GM18502 (cell line): Measurements from ENCODE around the gene ZNF783.
"Not testable (repeated sequence)": the region's sequence is repeated elsewhere in the genome, so short reads cannot be mapped to it uniquely, and the experiment has no call there.

Experiments used
- ATAC-seq: cut with Tn5 transposase; IDR thresholded peaks from one replicate; pipeline ENCODE4 v1.9.1; 2021; ENCODE audit warnings: mild to moderate bottlenecking; ENCODE audit not compliant: unreplicated experiment, poor library complexity

The ZNF783 gene

GRCh38 chr7:149295481-149295850 is 33.5 kb downstream of the ZNF783 start:
- no peak for ATAC-seq

DNA sequence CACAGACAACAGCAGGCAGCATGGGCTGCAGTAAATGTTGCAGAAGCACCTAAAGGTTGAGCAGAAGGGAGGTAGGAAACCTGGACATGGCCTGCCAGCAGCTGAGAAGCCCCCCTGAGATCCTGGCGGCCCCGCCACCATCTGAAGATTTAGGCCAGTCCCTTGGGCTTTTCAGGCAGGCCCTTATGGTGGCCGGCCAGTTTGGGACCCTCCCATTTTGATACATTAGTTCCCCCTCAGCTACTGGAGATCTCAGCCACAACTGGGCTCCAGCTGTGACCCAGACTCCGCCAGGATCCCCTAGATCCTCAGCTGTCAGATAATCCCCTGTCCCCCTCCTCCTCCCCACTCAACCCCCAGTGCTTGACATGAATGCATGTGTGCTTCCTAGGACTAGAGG is 34.4 kb downstream of the ZNF783 start:
- no peak for ATAC-seq

- no peak for ATAC-seq
Observed at GRCh38 chr7:149297034-149297755, 35.2 kb downstream of the ZNF783 start.

DNA sequence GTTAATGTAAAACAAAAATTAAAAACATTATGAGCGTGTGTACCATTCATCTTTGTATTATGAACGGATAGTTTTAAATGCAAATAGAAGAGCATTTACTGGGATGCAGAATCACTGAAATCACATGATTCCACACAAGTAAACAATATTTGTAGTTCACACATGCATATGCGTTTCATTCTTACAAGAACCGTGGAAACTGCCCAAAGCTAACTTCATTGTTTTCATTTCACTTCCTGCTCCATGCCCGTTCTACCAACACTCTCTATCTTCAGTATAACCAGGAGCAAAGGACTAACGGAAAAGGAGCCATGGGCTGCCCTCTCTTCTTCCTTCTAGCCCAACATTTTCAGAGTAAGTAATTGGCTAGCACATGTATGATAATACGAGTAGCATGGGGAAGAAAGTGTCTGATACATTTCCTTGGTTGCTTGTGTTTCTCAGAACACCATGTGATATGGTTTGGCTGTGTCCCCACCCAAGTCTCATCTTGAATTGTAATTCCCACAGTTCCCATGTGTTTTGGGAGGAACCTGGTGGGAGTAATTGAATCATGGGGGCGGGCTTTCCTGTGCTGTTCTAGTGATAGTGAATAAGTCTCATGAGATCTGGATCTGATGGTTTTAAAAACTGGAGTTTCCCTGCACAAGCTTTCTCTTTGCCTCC is 38.8 kb downstream of the ZNF783 start:
- ATAC-seq = no peak

DNA sequence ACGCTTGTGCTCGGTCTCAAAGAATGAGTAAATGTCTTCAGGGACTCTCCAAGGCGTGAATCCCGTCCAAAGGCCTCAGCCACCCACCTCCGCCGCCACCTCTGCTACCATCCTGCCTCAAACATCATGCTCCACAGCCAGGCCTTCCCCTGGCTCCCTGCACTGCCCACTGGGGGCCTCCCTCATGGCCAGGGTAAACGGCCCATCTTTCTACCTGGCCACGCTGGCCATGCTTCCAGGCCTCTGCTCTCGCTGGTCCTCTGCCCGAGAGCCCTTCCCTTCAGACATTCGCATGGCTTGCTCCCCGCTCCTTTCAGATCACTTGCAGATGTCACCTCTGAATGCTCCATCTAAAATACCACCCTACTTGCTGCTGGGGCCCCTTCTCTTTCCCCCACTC is 40.2 kb downstream of the ZNF783 start:
- ATAC-seq = no peak

DNA sequence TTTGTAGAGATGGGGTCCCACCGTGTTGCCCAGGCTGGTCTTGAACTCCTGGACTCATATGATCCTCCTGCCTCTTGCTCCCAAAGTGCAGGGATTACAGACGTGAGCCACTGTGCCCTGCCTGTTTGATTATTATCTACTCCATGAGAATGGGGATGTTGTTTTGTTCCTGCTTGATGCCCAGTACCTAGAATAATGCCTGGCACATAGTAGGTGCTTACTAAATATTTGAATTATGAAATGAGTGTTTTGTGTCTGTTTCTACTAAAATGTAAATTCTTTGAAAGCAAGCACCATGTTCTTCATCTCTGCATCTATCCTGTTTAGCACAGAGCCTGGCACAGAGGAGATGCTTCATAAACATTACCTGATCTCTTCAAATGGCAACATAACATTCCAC is 40.9 kb downstream of the ZNF783 start:
- no peak for ATAC-seq

DNA sequence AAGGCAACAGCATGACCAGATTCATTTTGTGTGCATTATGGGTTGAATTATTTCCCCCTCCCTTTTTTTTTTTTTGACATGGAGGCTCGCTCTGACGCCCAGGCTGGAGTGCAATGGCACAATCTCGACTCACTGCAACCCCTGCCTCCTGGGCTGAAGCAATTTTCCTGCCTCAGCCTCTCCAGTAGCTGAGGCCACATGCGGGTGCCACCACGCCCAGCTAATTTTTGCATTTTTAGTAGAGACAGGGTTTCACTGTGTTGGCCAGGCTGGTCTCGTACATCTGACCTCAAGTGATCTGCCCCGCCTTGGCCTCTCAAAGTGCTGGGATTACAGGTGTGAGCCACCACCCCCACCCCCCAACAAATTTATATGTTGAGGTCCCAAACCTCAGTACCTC is 42.0 kb downstream of the ZNF783 start:
- no peak for ATAC-seq

DNA sequence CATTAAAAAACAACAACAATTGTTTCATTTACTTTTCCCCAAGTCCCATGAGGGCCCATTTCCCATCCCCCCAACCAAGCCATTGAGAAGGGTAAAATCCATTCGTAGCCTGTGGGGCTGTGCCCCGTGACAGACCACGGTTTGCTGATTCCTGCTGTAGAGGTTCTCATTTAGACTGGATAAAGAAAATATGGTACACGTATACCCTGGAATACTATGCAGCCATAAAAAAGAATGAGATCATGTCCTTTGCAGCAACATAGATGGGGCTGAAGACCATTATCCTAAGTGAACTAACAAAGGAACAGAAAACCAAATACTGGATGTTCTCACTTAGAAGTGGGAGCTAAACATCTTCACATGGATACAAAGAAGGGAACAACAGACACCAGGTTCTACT is 44.9 kb downstream of the ZNF783 start:
- no peak for ATAC-seq

DNA sequence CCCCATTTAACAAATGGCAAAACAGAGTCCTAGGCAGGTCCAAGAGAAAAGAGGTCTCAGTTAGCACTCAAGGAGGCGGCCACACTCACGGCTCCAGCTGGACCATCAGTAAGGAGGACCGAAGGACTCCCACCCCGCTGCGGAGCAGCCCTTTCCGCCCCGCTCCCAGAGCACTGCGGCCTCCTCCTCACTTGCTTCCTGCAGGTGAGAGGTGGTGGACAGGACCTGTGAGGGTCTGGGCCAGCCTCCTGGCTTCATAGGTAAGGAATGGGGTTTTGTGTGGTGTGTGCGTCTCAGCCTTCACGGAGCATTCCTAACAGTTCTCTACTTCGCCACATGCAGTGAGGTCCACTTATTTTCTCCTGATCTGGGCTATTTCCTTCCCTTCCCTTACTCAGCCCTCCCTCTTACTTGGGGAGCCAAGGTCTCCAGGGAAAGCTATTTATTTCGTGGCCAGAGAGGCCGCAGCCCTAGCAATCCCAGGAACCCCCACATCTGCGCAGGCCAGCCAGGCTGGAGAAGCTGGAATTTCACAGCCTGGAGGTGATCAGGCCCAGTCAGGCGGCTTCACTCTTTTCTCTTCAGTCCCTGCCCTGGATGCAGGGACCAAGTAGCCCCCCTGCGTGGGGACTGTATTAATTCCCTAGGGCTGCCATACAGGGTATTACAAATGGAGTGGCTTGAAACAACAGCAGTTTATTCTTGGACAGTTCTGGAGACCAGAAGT is 45.9 kb downstream of the ZNF783 start:
- ATAC-seq = no peak

GRCh38 chr7:149310113-149310836 is 48.3 kb downstream of the ZNF783 start:
- ATAC-seq = peak; percentile 73

- ATAC-seq = no peak
Observed at GRCh38 chr7:149310990-149311573, 49.1 kb downstream of the ZNF783 start.

DNA sequence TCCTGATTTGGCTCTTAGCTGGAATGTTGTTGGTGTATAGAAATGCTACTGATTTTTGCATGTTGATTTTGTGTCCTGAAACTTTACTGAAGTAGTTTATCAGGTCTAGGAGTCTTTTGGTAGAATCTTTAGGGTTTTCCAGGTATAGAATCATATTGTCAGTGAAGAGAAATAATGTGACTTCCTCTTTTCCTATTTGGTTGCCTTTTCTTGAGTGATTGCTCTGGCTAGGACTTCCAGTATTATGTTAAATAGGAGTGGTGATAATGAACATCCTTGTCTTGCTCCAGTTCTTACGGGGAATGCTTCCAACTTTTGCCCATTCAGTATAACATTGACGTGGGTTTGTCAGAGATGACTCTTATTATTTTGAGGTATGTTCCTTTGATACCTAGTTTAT is 52.0 kb downstream of the ZNF783 start:
- no peak for ATAC-seq

DNA sequence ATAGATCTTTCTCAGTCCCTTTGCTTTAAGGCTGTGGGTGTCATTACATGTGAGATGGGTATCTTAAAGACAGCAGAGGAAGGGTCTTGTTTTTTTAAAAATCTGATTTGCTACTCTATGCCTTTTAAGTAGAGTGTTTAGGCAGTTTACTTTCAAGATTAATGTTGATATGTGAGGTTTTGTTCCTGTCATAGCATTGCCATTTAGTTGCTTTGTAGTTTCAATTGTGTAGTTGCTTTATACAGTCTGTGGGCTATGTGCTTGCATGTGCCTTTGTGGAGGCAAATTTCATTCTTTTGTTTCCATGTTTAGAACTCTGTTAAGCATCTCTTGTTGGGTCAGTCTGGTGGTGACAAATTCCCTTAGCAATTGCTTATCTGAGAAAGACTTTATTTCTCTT is 54.6 kb downstream of the ZNF783 start:
- ATAC-seq = no peak

- no peak for ATAC-seq
Observed at GRCh38 chr7:149317496-149317895, 55.5 kb downstream of the ZNF783 start.

GRCh38 chr7:149317986-149318672 is 56.1 kb downstream of the ZNF783 start:
- ATAC-seq = no peak

DNA sequence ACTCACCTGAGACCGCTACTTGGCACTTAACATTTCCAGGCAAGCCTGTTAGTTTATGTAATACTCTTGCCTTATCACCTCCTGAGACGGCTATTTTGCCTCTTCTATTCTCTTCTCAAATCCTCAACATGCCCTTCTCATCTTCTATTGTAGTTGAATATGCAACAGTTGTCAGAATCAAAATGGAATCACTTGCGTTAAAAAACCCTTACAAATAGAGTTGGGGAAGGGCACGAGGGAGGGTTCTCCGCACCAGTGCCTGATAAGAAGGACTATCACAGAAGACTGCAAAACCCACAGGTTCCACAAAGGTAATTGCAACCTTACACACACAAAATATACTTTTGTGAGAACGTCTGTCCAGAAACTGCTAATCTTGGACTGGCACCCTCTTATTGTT is 57.4 kb downstream of the ZNF783 start:
- ATAC-seq = no peak

DNA sequence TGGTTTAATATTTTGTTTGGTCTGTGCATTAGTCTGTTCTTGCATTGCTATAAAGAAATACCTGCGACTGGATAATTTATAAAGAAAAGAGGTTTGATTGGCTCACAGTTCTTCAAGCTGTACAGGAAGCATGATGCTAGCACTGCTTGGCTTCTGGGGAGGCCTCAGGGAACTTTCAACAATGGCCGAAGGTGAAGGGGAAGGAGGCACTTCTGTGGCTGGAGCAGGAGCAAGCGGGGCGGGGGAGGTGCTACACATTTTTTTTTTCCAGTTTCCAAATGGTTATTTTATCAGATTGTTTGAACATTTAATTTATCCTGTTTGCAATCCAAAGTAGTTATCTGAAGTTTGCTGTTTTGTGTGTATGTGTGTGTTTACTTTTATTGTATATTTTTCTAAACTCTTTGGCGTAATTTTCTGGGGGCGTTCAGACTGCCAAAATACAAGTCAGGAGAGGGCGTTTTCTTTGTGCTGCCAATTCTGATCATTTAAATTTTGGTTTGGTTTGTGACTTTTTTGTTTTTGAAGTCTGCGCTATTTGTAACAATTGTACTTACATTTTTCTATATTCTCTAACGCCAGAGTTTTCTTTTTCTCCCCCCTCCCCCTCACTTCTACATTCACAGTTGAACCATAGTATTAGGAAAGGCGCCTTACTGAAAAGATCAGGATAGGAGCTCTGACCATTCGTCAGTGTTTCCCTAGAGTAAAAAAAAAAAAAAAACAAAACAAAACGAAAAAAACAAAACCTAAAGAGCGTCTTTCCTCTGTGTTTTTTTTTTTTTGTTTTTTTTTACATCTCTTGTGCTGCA is 58.5 kb downstream of the ZNF783 start:
- no peak for ATAC-seq

GRCh38 chr7:149321125-149321905 is 59.3 kb downstream of the ZNF783 start:
- not testable (repeated sequence) for ATAC-seq
